Bronchial epithelial cell (primary cell): ENCODE results near the gene SELENOO. TPM values are rescaled to one million over a fixed set of nuclear protein-coding genes. Genes with fewer than 3 reads are reported as not detected.
A peak's percentile ranks its signal among the peaks of the same experiment; 100 is the strongest.

ENCODE experiments used
- DNase-seq: peaks from one replicate; pipeline ENCODE4 v3.0.0-alpha.2; 2010; ENCODE audit warnings: low read depth
- FAIRE-seq: peaks from 2 replicates; lab custom pipeline; 2011; peaks lifted over from hg19 to GRCh38; lab: Jason Lieb, UNC
- H3K27me3 ChIP-seq: 2 replicates; pipeline ENCODE4 v1.5.1; 2011; ENCODE audit warnings: low read length; ENCODE audit not compliant: control insufficient read depth, insufficient read depth
- H3K36me3 ChIP-seq: 2 replicates; pipeline ENCODE4 v1.5.1; 2011; ENCODE audit warnings: low read length; ENCODE audit not compliant: control insufficient read depth, insufficient read depth
- H3K4me3 ChIP-seq: 2 replicates; pipeline ENCODE4 v1.5.1; 2011; ENCODE audit warnings: mild to moderate bottlenecking, low read depth, low read length, control low read depth
- CTCF ChIP-seq: IDR thresholded peaks from 2 replicates; pipeline ENCODE4 v1.5.1; 2011; ENCODE audit warnings: mild to moderate bottlenecking, moderate library complexity, low read length, control low read depth, inconsistent platforms; ENCODE audit not compliant: insufficient read depth, severe bottlenecking
- total RNA-seq: library from RNA; depleted of rRNA; stranded (reverse); fragments of >200 nt; gene quantifications from 2 replicates; pipeline ENCODE4 v1.2.1, GENCODE V29; 2014

Gene SELENOO
- total RNA-seq, 1 donor from 2014 or later, result 20.8 TPM

DNA sequence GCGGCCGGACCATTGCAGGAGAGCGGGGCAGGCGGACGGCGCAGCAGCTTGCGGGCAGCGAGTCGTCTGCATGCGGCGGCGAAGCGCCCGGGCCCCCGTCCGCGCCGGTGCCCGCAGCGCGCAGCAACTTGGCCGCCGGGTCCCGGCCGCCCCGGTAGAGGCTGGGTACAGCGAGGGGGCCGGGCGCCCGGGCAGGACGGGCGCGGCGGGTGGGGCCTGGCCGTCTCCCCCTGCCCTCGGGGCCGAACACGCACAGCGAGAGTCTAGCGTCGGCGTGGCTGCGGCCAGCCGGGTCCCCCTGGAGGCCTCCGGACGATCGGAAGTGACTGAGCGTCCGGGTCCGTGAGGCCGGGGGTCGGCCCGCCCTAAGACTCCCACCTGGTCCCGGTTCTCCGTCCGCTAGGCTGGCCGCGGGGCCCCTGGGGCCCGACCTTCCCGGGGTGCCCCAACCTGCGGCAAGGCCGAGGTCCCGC is 15.9 kb upstream of the SELENOO start:
- TF ChIP-seq CTCF, result no peak
- Histone ChIP-seq H3K27me3 (no peaks in the 10 kb centered on the region), H3K4me3 (peak overlapping the region; percentile 30), H3K36me3 (peaks cover 1% of the 10 kb centered on the region)
- FAIRE-seq (no peak), DNase-seq (no peak)

DNA sequence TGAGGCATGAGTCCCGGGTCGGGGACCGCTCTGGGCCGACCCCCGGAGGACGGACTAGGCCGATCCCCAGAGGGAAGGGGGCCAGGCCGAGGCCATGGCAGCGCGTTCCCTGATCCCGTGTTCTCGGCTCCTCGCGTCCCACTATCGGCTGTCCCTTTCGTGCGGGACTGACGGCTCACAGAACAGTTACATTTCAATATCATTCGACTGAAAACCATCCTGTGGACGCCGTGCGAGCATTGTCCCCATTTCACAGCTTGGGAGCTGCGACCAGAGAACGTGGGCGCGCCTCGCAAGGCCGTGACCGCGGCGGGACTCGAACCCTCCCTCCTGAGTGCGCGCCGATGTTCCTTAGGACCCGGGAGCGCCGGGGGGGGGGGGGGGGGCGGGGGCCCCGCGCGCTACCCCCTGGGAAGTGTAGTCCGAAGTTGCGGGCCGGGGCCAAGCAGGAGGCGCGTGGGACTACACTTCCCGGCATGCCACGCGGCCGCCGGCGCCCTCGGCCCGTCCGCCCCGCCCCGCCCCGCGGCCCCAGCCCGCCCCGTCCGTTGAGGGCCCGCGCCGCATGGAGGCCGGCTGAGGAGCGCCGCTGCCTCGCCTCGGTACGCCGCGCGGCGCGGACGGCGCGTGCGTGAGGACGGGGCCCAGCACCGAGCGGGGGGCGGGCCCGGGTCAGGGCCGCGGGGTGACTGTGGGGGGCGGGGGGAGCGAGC is 15.3 kb upstream of the SELENOO start, which contains the start of gene TRABD:
TRABD (plus strand) TSS at position 539 of the 713 bp plus-strand sequence. CDS start 7,148 bp downstream, outside the sequence.
- Histone ChIP-seq H3K27me3 (no peaks in the 10 kb centered on the region), H3K4me3 (peak within 1 kb of the TSS; percentile 75), H3K36me3 (peaks cover 1% of the 10 kb centered on the region)
- DNase-seq (peak; percentile 57), FAIRE-seq (no peak)
- TF ChIP-seq CTCF, result no peak

DNA sequence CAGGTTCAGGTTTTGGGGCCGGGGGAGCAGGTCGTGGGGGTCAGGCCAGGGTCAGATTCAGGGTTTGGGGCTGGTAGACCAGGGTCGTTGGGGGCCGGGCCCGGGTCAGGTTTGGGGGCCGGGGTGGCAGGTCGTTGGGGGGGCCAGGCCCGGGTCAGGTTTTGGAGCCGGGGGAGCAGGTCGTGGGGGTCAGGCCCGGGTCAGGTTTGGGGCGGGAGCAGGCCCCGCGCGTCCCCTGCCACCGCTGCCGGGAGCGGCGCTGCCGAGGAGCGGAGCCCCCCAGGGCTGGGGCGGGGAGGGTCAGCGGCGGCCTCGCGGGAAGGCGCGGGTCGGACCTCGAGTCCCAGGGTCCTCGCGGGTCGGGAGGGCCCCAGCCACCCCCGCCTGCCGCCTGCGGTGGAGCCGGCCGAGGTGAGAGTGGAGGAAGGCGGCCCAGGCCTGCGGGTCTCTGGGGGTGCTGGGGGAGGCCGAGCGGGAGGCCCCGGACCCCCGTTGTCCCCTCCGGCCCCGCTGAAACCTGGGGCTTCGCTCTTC is 14.6 kb upstream of the SELENOO start:
- no peak for TF ChIP-seq CTCF
- Histone ChIP-seq H3K27me3 (no peaks in the 10 kb centered on the region), H3K36me3 (peaks cover 1% of the 10 kb centered on the region), H3K4me3 (peak overlapping the region; percentile 75)
- FAIRE-seq (no peak), DNase-seq (no peak)

GRCh38 chr22:50186761-50187523 is 13.9 kb upstream of the SELENOO start:
- Histone ChIP-seq H3K36me3 (peaks cover 1% of the 10 kb centered on the region), H3K4me3 (peak overlapping the region; percentile 75), H3K27me3 (no peaks in the 10 kb centered on the region)
- FAIRE-seq, result peak; percentile 23
- no peak for DNase-seq
- no peak for TF ChIP-seq CTCF

DNA sequence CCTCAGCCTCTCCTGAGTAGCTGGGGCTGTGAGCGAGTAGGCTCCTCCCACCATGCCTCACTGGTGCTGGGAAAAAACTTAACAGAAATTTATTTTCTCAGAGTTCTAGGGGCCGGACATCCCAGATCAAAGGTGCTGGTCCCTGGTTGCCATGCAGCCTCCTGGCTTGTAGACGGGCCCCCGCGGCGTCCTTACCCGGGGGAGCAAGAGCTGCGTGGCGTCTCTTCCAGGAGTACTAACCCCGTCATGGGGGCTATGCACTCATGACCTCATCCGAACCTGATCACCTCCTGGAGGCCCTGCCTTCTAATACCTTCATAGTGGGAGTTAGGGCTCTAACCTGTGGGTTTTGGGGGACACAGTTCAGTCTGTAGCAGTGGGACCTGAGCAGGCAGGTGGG is 12.5 kb upstream of the SELENOO start:
- peaks cover 6% of the 10 kb centered on the region for H3K36me3 ChIP-seq
- no peak for DNase-seq
- FAIRE-seq, result no peak
- H3K27me3 ChIP-seq, result no peaks in the 10 kb centered on the region
- TF ChIP-seq CTCF, result no peak
- H3K4me3 ChIP-seq, result no peak overlapping the region
